Neural cell (in vitro differentiated cells): Measurements from ENCODE around the gene SMKR1. TPM values are rescaled to one million over a fixed set of nuclear protein-coding genes. Genes with fewer than 3 reads are reported as not detected.

Experiments
- H2AFZ ChIP-seq: fragments of 200-600, 300-800 bp; sonication (generic), shearing (Covaris generic); 2 replicates; pipeline ENCODE4 v1.6.0; 2014; ENCODE audit warnings: low read depth, mild to moderate bottlenecking, antibody characterized with exemption, low read length, moderate library complexity
- H3F3A ChIP-seq: fragments of 200-600 bp; shearing (Covaris generic); 2 replicates; pipeline ENCODE4 v1.6.1; 2016; ENCODE audit warnings: mild to moderate bottlenecking, moderate library complexity, mixed read lengths, antibody characterized with exemption, low read length; ENCODE audit not compliant: insufficient read depth, poor library complexity, severe bottlenecking
- H3K27ac ChIP-seq: fragments of 200-600, 300-800 bp; sonication (generic), shearing (Covaris generic); 2 replicates; pipeline ENCODE4 v1.5.1; 2014; ENCODE audit warnings: mild to moderate bottlenecking, low read length, moderate library complexity
- H3K27me3 ChIP-seq: fragments of 300-800, 200-600 bp; sonication (generic), shearing (Covaris generic); 2 replicates; pipeline ENCODE4 v1.6.0; 2014; ENCODE audit warnings: mild to moderate bottlenecking, low read depth, low read length, moderate library complexity; ENCODE audit not compliant: insufficient read depth
- H3K36me3 ChIP-seq: fragments of 300-800, 200-600 bp; sonication (generic), shearing (Covaris generic); 2 replicates; pipeline ENCODE4 v1.5.1; 2014; ENCODE audit warnings: mild to moderate bottlenecking, antibody characterized with exemption, low read length, moderate library complexity; ENCODE audit not compliant: insufficient read depth
- H3K4me2 ChIP-seq: fragments of 300-800, 200-600 bp; sonication (generic), shearing (Covaris generic); 2 replicates; pipeline ENCODE4 v1.6.0; 2014; ENCODE audit warnings: mild to moderate bottlenecking, low read length
- H3K4me3 ChIP-seq: fragments of 300-800, 200-600 bp; sonication (generic), shearing (Covaris generic); 2 replicates; pipeline ENCODE4 v1.5.1; 2014; ENCODE audit warnings: mild to moderate bottlenecking, low read length, moderate library complexity
- H3K79me2 ChIP-seq: fragments of 200-600 bp; shearing (Covaris generic); replicated peaks from 2 replicates; pipeline ENCODE4 v1.6.0; 2014; ENCODE audit warnings: mild to moderate bottlenecking, low read length, moderate library complexity; ENCODE audit not compliant: insufficient read depth
- H3K9ac ChIP-seq: fragments of 300-800, 200-600 bp; sonication (generic), shearing (Covaris generic); 2 replicates; pipeline ENCODE4 v1.6.1; 2016; ENCODE audit warnings: mild to moderate bottlenecking, low read length, mixed read lengths
- H3K9me2 ChIP-seq: fragments of 200-600 bp; shearing (Covaris generic); 2 replicates; pipeline ENCODE4 v1.6.1; 2016; ENCODE audit warnings: mild to moderate bottlenecking, low read length, mixed read lengths; ENCODE audit not compliant: insufficient read depth
- H3K9me3 ChIP-seq: fragments of 200-600, 300-800 bp; sonication (generic), shearing (Covaris generic); 2 replicates; pipeline ENCODE4 v1.6.1; 2016; ENCODE audit warnings: mild to moderate bottlenecking, mixed run types, low read length, moderate library complexity, mixed read lengths
- H4K20me1 ChIP-seq: fragments of 200-600 bp; shearing (Covaris generic); 2 replicates; pipeline ENCODE4 v1.6.1; 2016; ENCODE audit warnings: mild to moderate bottlenecking, mixed run types; ENCODE audit not compliant: insufficient read depth
- CTCF ChIP-seq: fragments of 450-650 bp; IDR thresholded peaks from 2 replicates; pipeline ENCODE4 v1.5.1; 2014; ENCODE audit warnings: antibody characterized with exemption, mild to moderate bottlenecking, moderate library complexity; ENCODE audit not compliant: poor library complexity, severe bottlenecking
- EP300 ChIP-seq: fragments of 450-650 bp; conservative IDR thresholded peaks from 2 replicates; pipeline ENCODE4 v1.6.1; 2014; ENCODE audit warnings: antibody characterized with exemption, mild to moderate bottlenecking, moderate library complexity; ENCODE audit not compliant: poor library complexity, severe bottlenecking
- POLR2AphosphoS5 ChIP-seq: IDR thresholded peaks from 2 replicates; pipeline ENCODE4 v1.6.1; 2012
- RAD21 ChIP-seq: fragments of 450-650 bp; conservative IDR thresholded peaks from 2 replicates; pipeline ENCODE4 v1.6.1; 2014; ENCODE audit warnings: antibody characterized with exemption, mild to moderate bottlenecking, moderate library complexity
- REST ChIP-seq: IDR thresholded peaks from 2 replicates; pipeline ENCODE4 v1.6.1; 2012; ENCODE audit warnings: borderline replicate concordance
- SMC3 ChIP-seq: fragments of 450-650 bp; conservative IDR thresholded peaks from 2 replicates; pipeline ENCODE4 v1.6.1; 2014; ENCODE audit warnings: antibody characterized with exemption, mild to moderate bottlenecking, moderate library complexity; ENCODE audit not compliant: poor library complexity
- TAF1 ChIP-seq: IDR thresholded peaks from 2 replicates; pipeline ENCODE4 v1.6.1; 2012; ENCODE audit warnings: low read depth
- polyA plus RNA-seq: library from polyadenylated mRNA; depleted of rRNA; stranded (reverse); fragments of >200 nt; gene quantifications from 2 replicates; pipeline ENCODE4 v1.2.3, GENCODE V29; 2014

Gene SMKR1
- polyA plus RNA-seq, 1 donor from 2014 or later = 8.5 TPM

DNA sequence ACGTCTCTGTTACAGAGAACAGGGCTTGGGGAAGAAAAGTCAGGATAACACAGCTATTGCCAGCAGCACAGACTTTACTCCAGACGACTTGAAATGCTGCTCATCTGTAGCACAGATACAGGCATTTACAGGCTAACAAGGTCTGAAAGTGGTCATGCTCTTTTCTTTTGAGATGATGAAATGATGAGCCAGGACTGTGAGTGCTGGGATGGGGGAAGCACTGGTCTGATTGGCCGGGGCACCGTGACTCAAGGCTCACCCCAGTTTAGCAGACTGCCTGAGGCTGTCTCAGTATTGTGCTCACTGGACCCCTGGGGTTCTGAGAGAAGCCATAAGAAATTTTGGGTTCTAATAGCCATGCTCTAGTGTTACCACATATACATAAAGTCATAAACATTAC is 12.4 kb downstream of the SMKR1 start:
- H3K9me3 ChIP-seq = no peaks in the 10 kb centered on the region
- H2AFZ ChIP-seq = no peak overlapping the region
- H3K27me3 ChIP-seq = no peaks in the 10 kb centered on the region
- H3K9ac ChIP-seq = no peak overlapping the region
- no peaks in the 10 kb centered on the region for H3K36me3 ChIP-seq
- no peak for TF ChIP-seq SMC3
- no peak for TF ChIP-seq EP300
- no peak overlapping the region for H3K27ac ChIP-seq
- no peaks in the 10 kb centered on the region for H4K20me1 ChIP-seq
- no peak overlapping the region for H3K4me3 ChIP-seq
- H3K9me2 ChIP-seq = no peaks in the 10 kb centered on the region
- H3K79me2 ChIP-seq = no peaks in the 10 kb centered on the region
- no peaks in the 10 kb centered on the region for H3F3A ChIP-seq
- H3K4me2 ChIP-seq = no peak overlapping the region

GRCh38 chr7:129515381-129515780 is 13.1 kb downstream of the SMKR1 start:
- Histone ChIP-seq H3K9me2 (no peaks in the 10 kb centered on the region), H3K9ac (no peak overlapping the region), H4K20me1 (no peaks in the 10 kb centered on the region), H3K4me2 (no peak overlapping the region), H3K27ac (no peak overlapping the region), H3K36me3 (no peaks in the 10 kb centered on the region), H3K4me3 (no peak overlapping the region), H3K27me3 (no peaks in the 10 kb centered on the region), H2AFZ (no peak overlapping the region), H3F3A (no peaks in the 10 kb centered on the region), H3K9me3 (no peaks in the 10 kb centered on the region), H3K79me2 (no peaks in the 10 kb centered on the region)
- no peak for TF ChIP-seq POLR2AphosphoS5
- TF ChIP-seq TAF1 = no peak

DNA sequence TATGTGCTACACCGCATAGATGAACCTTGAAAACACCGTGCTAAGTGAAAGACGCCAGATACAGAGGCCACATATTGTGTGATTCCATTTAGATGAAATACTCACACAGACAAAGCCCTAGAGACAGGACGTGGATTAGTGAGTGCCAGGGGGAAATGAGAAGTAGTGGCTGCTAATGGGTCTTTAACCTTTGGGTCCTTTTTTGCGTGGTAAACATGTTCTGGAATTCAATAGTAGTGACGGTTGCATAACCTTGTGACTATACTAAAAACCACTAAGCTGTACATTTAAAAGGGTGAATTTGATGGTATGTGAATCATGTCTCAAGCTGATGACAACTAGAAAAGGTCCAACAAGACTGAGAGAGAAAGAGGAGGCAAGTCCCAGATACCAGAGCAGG is 15.6 kb downstream of the SMKR1 start:
- H2AFZ ChIP-seq = no peak overlapping the region
- TF ChIP-seq RAD21 (no peak), SMC3 (no peak)
- H3K27ac ChIP-seq = no peak overlapping the region
- no peak overlapping the region for H3K4me2 ChIP-seq
- no peaks in the 10 kb centered on the region for H3K27me3 ChIP-seq
- H4K20me1 ChIP-seq = no peaks in the 10 kb centered on the region
- no peaks in the 10 kb centered on the region for H3K79me2 ChIP-seq
- H3K4me3 ChIP-seq = no peak overlapping the region
- no peaks in the 10 kb centered on the region for H3K9me2 ChIP-seq
- H3K36me3 ChIP-seq = no peaks in the 10 kb centered on the region
- no peak overlapping the region for H3K9ac ChIP-seq
- H3F3A ChIP-seq = no peaks in the 10 kb centered on the region
- H3K9me3 ChIP-seq = no peaks in the 10 kb centered on the region

DNA sequence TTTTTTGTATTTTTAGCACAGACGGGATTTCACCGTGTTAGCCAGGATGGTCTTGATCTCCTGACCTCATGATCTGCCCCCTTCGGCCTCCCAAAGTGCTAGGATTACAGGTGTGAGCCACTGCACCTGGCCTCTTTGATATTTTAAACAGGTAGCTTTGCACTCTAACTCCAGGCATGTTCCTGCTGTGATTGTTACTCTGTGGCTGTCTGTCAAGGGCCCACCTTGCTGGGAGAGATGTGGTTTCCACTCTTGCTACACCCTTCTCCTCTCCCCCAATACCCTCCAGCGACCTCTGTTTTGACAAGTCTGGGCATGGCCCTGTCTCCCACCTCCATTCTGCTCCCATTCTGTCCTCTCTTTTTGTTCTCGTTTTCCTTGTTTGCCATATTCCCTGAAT is 17.1 kb downstream of the SMKR1 start:
- Histone ChIP-seq H3K27ac (no peak overlapping the region), H3F3A (no peaks in the 10 kb centered on the region), H3K79me2 (no peaks in the 10 kb centered on the region), H3K36me3 (no peaks in the 10 kb centered on the region), H3K4me3 (no peak overlapping the region), H3K9ac (no peak overlapping the region), H3K9me3 (no peaks in the 10 kb centered on the region), H4K20me1 (no peaks in the 10 kb centered on the region), H3K9me2 (no peaks in the 10 kb centered on the region), H3K4me2 (no peak overlapping the region), H3K27me3 (no peaks in the 10 kb centered on the region), H2AFZ (no peak overlapping the region)
- TF ChIP-seq CTCF = no peak
- no peak for TF ChIP-seq REST
- no peak for TF ChIP-seq TAF1
- TF ChIP-seq EP300 = no peak
- no peak for TF ChIP-seq POLR2AphosphoS5
- TF ChIP-seq RAD21 = no peak
- TF ChIP-seq SMC3 = no peak
